ENCODE measurements around the gene C1R. TPM values are rescaled to one million over a fixed set of nuclear protein-coding genes. Genes with fewer than 3 reads are reported as not detected.
A peak's percentile ranks its signal among the peaks of the same experiment; 100 is the strongest.

Gene C1R
- total RNA-seq, 1 experiment from 2014 or later = 9.6 TPM

DNA sequence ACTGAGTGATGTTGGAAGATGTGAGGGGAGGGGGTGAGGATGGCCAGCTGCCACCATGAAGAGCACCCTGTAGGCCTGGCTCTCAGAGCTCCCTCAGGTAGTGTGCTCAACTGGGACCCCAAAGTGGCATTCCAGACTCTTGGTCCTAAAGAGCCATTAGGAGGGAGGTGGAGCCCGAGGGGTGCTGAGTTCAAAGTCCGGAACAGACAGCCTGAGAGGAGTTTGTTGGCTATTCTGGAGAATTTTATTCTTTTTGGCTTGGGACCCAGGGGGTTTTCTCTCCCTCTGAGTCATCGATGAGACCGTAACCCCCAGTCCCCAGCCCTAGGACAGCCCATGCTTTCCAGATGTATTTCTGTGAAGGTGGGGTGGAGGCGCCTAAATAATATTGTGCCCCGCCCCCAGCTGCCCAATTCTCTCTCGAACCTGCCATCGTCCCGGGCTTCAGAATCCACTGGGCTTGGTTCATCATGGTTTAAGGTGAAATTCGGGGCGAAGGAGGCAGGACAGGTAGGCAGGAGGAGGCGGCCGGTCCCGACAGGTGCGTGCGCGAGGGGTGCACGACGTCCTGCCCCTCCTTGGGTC lies 37.1 kb upstream of the C1R start:
- Histone ChIP-seq H3K9ac (ENCODE audit: low read length) (no peak overlapping the region), H4K20me1 (ENCODE audit: low read length) (no peaks in the 10 kb centered on the region), H3K27me3 (ENCODE audit: low read length) (no peaks in the 10 kb centered on the region), H3K27ac (ENCODE audit: low read length) (no peak overlapping the region), H3K4me3 (ENCODE audit: low read length) (peak overlapping the region; percentile 81), H3K9me3 (ENCODE audit: low read length) (no peaks in the 10 kb centered on the region), H3K4me2 (ENCODE audit: low read length) (peak overlapping the region; percentile 91), H2AFZ (ENCODE audit: low read length) (peak overlapping the region; percentile 93), H3K36me3 (ENCODE audit: low read depth, low read length) (no peaks in the 10 kb centered on the region), H3F3A (ENCODE audit: low read length, unreplicated experiment) (no peaks in the 10 kb centered on the region), H3K9me2 (replicated peaks; ENCODE audit: low read length) (no peaks in the 10 kb centered on the region), H3K4me1 (ENCODE audit: insufficient read depth, low read length) (peaks cover 7% of the 10 kb centered on the region), H3K79me2 (ENCODE audit: low read length) (no peaks in the 10 kb centered on the region)
- ChIA-PET CTCF (no interaction called here), POLR2A (ENCODE audit: unreplicated experiment) (no interaction called here)
- intact Hi-C loops (cut with micrococcal nuclease) = no loop called here
- TF ChIP-seq EZH2phosphoT487 (IDR thresholded peaks at IDR 0.05; ENCODE audit: borderline replicate concordance, low read length) (no peak), EZH2 (IDR thresholded peaks at IDR 0.05; ENCODE audit: low read length, unreplicated experiment) (no peak)
- TF ChIP-seq, protein P1, sequence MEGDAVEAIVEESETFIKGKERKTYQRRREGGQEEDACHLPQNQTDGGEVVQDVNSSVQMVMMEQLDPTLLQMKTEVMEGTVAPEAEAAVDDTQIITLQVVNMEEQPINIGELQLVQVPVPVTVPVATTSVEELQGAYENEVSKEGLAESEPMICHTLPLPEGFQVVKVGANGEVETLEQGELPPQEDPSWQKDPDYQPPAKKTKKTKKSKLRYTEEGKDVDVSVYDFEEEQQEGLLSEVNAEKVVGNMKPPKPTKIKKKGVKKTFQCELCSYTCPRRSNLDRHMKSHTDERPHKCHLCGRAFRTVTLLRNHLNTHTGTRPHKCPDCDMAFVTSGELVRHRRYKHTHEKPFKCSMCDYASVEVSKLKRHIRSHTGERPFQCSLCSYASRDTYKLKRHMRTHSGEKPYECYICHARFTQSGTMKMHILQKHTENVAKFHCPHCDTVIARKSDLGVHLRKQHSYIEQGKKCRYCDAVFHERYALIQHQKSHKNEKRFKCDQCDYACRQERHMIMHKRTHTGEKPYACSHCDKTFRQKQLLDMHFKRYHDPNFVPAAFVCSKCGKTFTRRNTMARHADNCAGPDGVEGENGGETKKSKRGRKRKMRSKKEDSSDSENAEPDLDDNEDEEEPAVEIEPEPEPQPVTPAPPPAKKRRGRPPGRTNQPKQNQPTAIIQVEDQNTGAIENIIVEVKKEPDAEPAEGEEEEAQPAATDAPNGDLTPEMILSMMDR (conservative IDR thresholded peaks at IDR 0.05; ENCODE audit: low read depth, low read length) = no peak
- BruUV-seq (replicated peaks) = no TSS peak
- no peak for DNase-seq
- ATAC-seq = no peak

DNA sequence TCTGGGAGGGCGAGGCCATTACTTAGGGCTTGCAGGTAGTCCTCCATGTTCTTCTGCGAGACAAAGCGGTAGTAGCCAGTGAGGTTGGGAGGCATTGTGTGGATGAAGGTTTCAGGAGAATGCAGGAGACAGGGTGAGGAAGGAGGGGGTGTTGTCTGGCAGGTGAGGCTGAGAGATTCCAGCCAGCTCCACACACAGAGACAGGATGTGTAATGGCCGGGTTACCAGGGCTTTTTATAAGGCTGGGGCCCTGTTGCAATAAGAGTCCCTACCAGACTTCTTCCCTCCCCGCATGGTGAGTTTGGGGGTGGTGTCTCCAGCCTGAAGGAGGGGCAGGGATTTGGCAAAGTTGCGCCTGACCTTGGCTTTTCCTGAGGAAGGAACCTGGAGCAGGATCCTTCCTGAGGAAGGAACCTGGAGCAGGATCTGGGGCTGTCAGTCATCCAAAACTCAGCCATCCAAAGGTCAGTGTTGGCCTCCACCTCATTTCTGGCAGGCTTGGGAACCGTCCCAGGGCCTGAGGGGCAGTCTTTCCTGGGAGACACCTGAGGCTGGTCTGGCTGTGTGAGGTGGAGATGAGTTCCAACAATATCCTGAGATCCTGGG lies 36.5 kb upstream of the C1R start, which contains the start of gene RBP5:
RBP5 (minus strand) TSS at position 209 of the 606 bp plus-strand sequence; CDS start at position 95, 114 bp downstream.
- CTCF ChIA-PET = no interaction called here
- DNase-seq = no peak
- Histone ChIP-seq H2AFZ (ENCODE audit: low read length) (peak within 1 kb of the TSS; percentile 93), H3K27ac (ENCODE audit: low read length) (no peak within 1 kb of the TSS), H3K4me3 (ENCODE audit: low read length) (peak within 1 kb of the TSS; percentile 81), H3F3A (ENCODE audit: low read length, unreplicated experiment) (no peaks in the 10 kb centered on the region), H3K36me3 (ENCODE audit: low read depth, low read length) (no peaks in the 10 kb centered on the region), H3K9ac (ENCODE audit: low read length) (no peak within 1 kb of the TSS), H3K27me3 (ENCODE audit: low read length) (no peaks in the 10 kb centered on the region), H3K4me1 (ENCODE audit: insufficient read depth, low read length) (peaks cover 7% of the 10 kb centered on the region), H3K79me2 (ENCODE audit: low read length) (no peaks in the 10 kb centered on the region), H3K9me3 (ENCODE audit: low read length) (no peaks in the 10 kb centered on the region), H3K9me2 (replicated peaks; ENCODE audit: low read length) (no peaks in the 10 kb centered on the region), H3K4me2 (ENCODE audit: low read length) (peak within 1 kb of the TSS; percentile 91), H4K20me1 (ENCODE audit: low read length) (no peaks in the 10 kb centered on the region)
- TF ChIP-seq EZH2 (IDR thresholded peaks at IDR 0.05; ENCODE audit: low read length, unreplicated experiment) (no peak), EZH2phosphoT487 (IDR thresholded peaks at IDR 0.05; ENCODE audit: borderline replicate concordance, low read length) (no peak)
- TF ChIP-seq, protein P1 (conservative IDR thresholded peaks at IDR 0.05; ENCODE audit: low read depth, low read length) = no peak
- POLR2A ChIA-PET (ENCODE audit: unreplicated experiment) = no interaction called here
- no TSS peak for BruUV-seq (replicated peaks)
- ATAC-seq = no peak
- intact Hi-C loops (cut with micrococcal nuclease) = no loop called here
